NCI-H460 (cell line): Measurements from ENCODE around the gene GALNT12. TPM values are rescaled to one million over a fixed set of nuclear protein-coding genes. Genes with fewer than 3 reads are reported as not detected.

Experiments
- DNase-seq: peaks from one replicate; pipeline ENCODE4 v3.0.0-alpha.2; 2016; ENCODE audit warnings: low read depth; ENCODE audit errors: extremely low read depth
- total RNA-seq: library from RNA; depleted of rRNA; stranded (reverse); fragments of >200 nt; shearing (Covaris generic); gene quantifications from 2 replicates; pipeline ENCODE4 v1.2.3, GENCODE V29; 2014; rRNA removed

GALNT12 gene
- total RNA-seq, 1 experiment from 2014 or later: 8.6 TPM

GRCh38 chr9:98899408-98900056 is 92.1 kb downstream of the GALNT12 start:
- no peak for DNase-seq

Other genes with a start within 250 kb of the GALNT12 start
- gene GABBR2, start 98.7 kb upstream of the GALNT12 start, total RNA-seq: 5.9 and 7.3 TPM in 2 replicates
- gene ANKS6, start 11.1 kb upstream of the GALNT12 start, total RNA-seq: 22.9 and 32.2 TPM in 2 replicates
- gene COL15A1, start 136.2 kb downstream of the GALNT12 start, total RNA-seq: 0.89 and 1.0 TPM in 2 replicates